Measurements from ENCODE around the gene OLFML2A. TPM values are rescaled to one million over a fixed set of nuclear protein-coding genes. Genes with fewer than 3 reads are reported as not detected.

Gene OLFML2A
- total and polyA plus RNA-seq, 3 experiments from 2014 or later: not detected

DNA sequence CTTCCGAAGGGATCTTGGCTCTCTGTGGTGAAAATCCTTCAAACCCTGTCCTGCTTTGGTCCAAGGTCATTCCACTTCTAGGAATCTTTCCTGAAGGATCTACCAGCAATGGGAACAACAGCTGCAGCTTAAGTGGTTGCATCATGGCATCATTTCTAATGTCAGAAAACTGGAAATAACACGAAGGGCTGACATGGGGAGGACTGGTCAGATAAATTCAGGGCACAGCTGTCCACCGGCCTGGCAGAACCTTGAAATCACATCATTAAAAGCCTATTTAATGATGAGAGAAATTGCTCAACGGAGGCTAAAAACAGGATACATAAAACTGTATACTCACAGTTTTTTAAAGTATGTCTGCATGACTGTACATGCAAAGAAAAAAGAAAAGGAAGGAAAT lies 28.3 kb downstream of the OLFML2A start:
- H3K27me3 ChIP-seq (ENCODE audit: insufficient read depth, low read length, poor library complexity, severe bottlenecking): no peaks in the 10 kb centered on the region
- Mint-ChIP-seq H3K36me3 (no peaks in the 10 kb centered on the region), H3K4me3 (peak overlapping the region in 1 of 7 donors; percentile 71), H3K4me1 (no peaks in the 10 kb centered on the region), H3K9me3 (no peaks in the 10 kb centered on the region), H3K27me3 (peaks cover 2 to 15% of the 10 kb centered on the region in 2 donors), H3K27ac (peak overlapping the region in 1 of 8 donors; percentile 17)
- no peak for DNase-seq
- no peak overlapping the region for H3K27ac ChIP-seq (ENCODE audit: low read depth, low read length)
- ChIA-PET CTCF (no interaction called here), POLR2A (no interaction called here)
- no peaks in the 10 kb centered on the region for H3K9me3 ChIP-seq (ENCODE audit: low read length)
- H3K36me3 ChIP-seq (ENCODE audit: insufficient read depth, low read length): no peaks in the 10 kb centered on the region
- no peaks in the 10 kb centered on the region for H3K4me1 ChIP-seq (ENCODE audit: insufficient read depth, low read length)
- H3K4me3 ChIP-seq (ENCODE audit: low read length): no peak overlapping the region

DNA sequence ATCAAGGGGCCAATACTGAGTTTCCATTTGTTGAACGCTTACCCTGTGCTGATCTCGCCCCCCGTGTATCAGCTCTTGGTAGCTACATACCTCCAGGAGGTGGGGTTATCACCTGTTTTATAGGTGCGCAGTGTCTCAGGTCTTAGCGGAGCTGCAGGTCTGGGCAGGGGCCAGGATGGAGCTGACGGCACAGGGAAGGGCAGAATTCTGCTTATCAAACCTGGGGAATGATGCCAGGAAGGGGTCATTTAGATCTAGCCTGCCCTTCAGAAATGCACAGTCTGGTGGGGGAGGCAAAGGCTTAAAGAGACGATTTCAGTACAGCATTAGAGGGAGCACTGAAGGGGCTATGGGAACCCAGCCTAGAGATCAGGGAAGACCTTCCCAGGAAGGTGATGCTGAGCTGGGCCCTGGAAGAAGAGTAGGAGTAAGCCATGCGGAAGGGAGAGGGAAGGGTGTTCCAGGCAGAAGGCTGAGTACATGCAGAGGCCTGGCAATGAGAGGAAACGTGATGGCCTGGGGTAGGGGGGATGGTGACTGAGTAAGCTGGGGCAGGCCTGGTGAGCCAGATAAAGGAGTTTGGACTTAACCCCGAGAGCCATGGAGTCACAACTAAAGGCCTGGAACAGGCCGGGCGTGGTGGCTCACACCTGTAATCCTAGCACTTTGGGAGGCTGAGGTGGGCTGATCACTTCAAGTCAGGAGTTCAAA lies 31.5 kb downstream of the OLFML2A start:
- Mint-ChIP-seq H3K9me3 (no peaks in the 10 kb centered on the region), H3K27me3 (peaks cover 2 to 10% of the 10 kb centered on the region in 2 donors), H3K27ac (peak overlapping the region in 1 of 8 donors; percentile 33), H3K4me1 (no peaks in the 10 kb centered on the region), H3K4me3 (no peak overlapping the region), H3K36me3 (no peaks in the 10 kb centered on the region)
- H3K27me3 ChIP-seq (ENCODE audit: insufficient read depth, low read length, poor library complexity, severe bottlenecking): no peaks in the 10 kb centered on the region
- no peak overlapping the region for H3K4me3 ChIP-seq (ENCODE audit: low read length)
- no peaks in the 10 kb centered on the region for H3K9me3 ChIP-seq (ENCODE audit: low read length)
- ChIA-PET CTCF (no interaction called here), POLR2A (no interaction called here)
- DNase-seq: no peak
- no peaks in the 10 kb centered on the region for H3K4me1 ChIP-seq (ENCODE audit: insufficient read depth, low read length)
- H3K27ac ChIP-seq (ENCODE audit: low read depth, low read length): no peak overlapping the region
- H3K36me3 ChIP-seq (ENCODE audit: insufficient read depth, low read length): no peaks in the 10 kb centered on the region

DNA sequence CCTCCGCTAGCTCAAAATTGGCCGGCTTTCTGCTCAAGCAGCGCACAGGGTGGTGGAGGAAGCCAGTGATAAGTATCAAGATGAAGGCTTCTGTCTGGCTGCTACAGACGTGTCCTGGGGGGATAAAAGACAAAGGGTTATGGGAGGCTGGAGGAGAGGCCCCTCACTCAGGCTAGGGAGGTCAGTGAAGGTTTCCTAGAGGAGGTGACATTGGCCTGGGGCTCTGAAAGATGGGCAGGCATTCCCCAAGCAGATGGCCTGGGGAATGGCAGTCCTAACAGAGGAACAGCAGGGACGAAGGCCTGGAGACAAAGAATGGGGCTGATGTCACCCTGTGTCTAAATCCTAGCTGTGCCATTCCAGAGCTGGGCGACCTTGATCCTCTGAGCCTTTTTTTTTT lies 32.3 kb downstream of the OLFML2A start:
- Histone ChIP-seq H3K27ac (ENCODE audit: low read depth, low read length) (no peak overlapping the region), H3K9me3 (ENCODE audit: low read length) (no peaks in the 10 kb centered on the region), H3K36me3 (ENCODE audit: insufficient read depth, low read length) (no peaks in the 10 kb centered on the region), H3K4me1 (ENCODE audit: insufficient read depth, low read length) (no peaks in the 10 kb centered on the region), H3K4me3 (ENCODE audit: low read length) (no peak overlapping the region), H3K27me3 (ENCODE audit: insufficient read depth, low read length, poor library complexity, severe bottlenecking) (no peaks in the 10 kb centered on the region)
- CTCF ChIA-PET: no interaction called here
- POLR2A ChIA-PET: no interaction called here
- no peak for DNase-seq
- H3K27ac Mint-ChIP-seq: no peak overlapping the region
- no peaks in the 10 kb centered on the region for H3K4me1 Mint-ChIP-seq
- H3K36me3 Mint-ChIP-seq: no peaks in the 10 kb centered on the region
- no peak overlapping the region for H3K4me3 Mint-ChIP-seq
- no peaks in the 10 kb centered on the region for H3K9me3 Mint-ChIP-seq
- H3K27me3 Mint-ChIP-seq: peaks cover 2 to 10% of the 10 kb centered on the region in 2 donors

DNA sequence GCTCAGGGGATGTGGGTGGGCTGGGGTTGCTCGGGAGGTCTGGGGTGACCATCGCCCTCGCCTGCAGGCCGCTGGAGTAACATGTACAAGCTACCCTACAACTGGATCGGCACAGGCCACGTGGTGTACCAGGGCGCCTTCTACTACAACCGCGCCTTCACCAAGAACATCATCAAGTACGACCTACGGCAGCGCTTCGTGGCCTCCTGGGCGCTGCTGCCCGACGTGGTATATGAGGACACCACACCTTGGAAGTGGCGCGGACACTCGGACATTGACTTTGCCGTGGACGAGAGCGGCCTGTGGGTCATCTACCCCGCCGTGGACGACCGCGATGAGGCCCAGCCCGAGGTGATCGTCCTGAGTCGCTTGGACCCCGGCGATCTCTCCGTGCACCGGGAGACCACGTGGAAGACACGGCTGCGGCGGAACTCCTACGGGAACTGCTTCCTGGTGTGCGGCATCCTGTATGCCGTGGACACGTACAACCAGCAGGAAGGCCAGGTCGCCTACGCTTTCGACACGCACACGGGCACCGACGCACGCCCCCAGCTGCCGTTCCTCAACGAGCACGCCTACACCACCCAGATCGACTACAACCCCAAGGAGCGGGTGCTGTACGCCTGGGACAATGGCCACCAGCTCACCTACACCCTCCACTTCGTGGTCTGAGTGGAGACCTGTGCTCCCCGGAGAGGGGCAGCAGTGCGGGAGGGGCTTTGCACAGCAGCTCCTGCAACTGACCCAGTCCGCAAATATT lies 33.0 kb downstream of the OLFML2A start:
- no peaks in the 10 kb centered on the region for H3K9me3 ChIP-seq (ENCODE audit: low read length)
- no peak overlapping the region for H3K4me3 ChIP-seq (ENCODE audit: low read length)
- H3K36me3 ChIP-seq (ENCODE audit: insufficient read depth, low read length): no peaks in the 10 kb centered on the region
- no peak overlapping the region for H3K27ac Mint-ChIP-seq
- H3K27ac ChIP-seq (ENCODE audit: low read depth, low read length): no peak overlapping the region
- H3K27me3 Mint-ChIP-seq: peaks cover 2 to 10% of the 10 kb centered on the region in 2 donors
- H3K9me3 Mint-ChIP-seq: no peaks in the 10 kb centered on the region
- H3K36me3 Mint-ChIP-seq: no peaks in the 10 kb centered on the region
- POLR2A ChIA-PET: no interaction called here
- H3K27me3 ChIP-seq (ENCODE audit: insufficient read depth, low read length, poor library complexity, severe bottlenecking): no peaks in the 10 kb centered on the region
- CTCF ChIA-PET: no interaction called here
- H3K4me1 Mint-ChIP-seq: no peaks in the 10 kb centered on the region
- DNase-seq: no peak
- H3K4me3 Mint-ChIP-seq: no peak overlapping the region
- H3K4me1 ChIP-seq (ENCODE audit: insufficient read depth, low read length): no peaks in the 10 kb centered on the region

DNA sequence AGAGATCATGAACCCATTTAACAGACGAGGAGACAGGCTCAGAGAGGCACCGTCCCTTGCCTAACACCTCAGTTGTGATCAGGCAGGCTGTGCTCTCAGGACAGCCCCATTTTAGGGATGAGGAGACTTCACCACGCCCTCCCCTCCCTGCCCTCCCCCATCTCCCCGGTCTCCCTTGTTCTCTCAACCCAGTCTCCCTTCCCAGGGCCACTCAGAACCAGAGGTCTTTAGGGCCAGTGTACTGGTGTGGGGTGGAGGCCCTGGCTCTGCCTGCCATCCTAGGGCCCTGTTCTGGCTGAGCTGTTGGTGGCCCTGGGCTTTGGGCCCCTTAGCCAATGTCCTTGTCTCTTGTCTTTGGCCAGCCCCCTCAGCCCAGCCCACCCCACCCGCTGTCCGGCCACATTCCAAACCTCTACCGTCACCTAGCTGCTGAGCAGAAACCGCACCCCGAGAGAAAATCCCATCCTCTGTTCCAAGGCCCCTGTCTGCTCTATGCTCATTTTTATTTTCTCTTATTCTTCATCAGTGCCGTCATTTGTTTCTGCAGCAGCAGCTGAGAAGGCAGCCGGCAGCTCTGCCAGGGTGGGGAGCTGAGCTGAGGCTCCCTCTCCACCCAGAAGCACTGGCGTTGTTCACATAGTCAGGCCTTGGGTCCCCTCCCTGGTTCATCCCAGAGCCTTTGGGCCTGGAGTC lies 33.9 kb downstream of the OLFML2A start:
- Mint-ChIP-seq H3K27me3 (peaks cover 5 to 10% of the 10 kb centered on the region in 2 donors), H3K36me3 (no peaks in the 10 kb centered on the region), H3K9me3 (no peaks in the 10 kb centered on the region), H3K4me3 (no peak overlapping the region), H3K27ac (peak overlapping the region in 2 of 8 donors; percentile 5 to 24), H3K4me1 (no peaks in the 10 kb centered on the region)
- Histone ChIP-seq H3K27ac (ENCODE audit: low read depth, low read length) (no peak overlapping the region), H3K9me3 (ENCODE audit: low read length) (no peaks in the 10 kb centered on the region), H3K36me3 (ENCODE audit: insufficient read depth, low read length) (no peaks in the 10 kb centered on the region), H3K4me1 (ENCODE audit: insufficient read depth, low read length) (no peaks in the 10 kb centered on the region), H3K27me3 (ENCODE audit: insufficient read depth, low read length, poor library complexity, severe bottlenecking) (no peaks in the 10 kb centered on the region), H3K4me3 (ENCODE audit: low read length) (no peak overlapping the region)
- DNase-seq: no peak
- ChIA-PET CTCF (no interaction called here), POLR2A (no interaction called here)

DNA sequence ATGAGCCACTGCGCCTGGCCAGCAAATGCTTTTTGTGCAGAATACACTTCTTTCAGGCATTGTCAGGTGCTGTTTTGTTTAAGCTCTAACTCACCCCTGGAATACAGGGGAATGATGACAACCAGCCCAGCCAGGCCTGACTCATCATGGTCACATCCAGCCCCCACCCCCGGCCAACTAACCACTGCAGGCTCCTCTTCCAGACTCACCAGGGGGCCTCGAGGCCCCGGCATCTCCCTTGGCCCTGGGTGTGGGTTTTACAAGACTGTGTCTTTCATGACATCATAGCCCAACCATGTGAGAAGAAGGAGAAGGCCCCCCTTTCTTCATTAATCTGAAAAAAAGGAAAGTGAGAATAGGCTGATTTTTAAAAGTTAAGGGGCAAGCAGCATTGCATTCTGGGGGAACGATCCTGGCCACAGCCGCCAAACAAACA lies 35.5 kb downstream of the OLFML2A start:
- Histone ChIP-seq H3K4me1 (ENCODE audit: insufficient read depth, low read length) (no peaks in the 10 kb centered on the region), H3K9me3 (ENCODE audit: low read length) (no peaks in the 10 kb centered on the region), H3K4me3 (ENCODE audit: low read length) (no peak overlapping the region), H3K27ac (ENCODE audit: low read depth, low read length) (no peak overlapping the region), H3K36me3 (ENCODE audit: insufficient read depth, low read length) (no peaks in the 10 kb centered on the region), H3K27me3 (ENCODE audit: insufficient read depth, low read length, poor library complexity, severe bottlenecking) (no peaks in the 10 kb centered on the region)
- Mint-ChIP-seq H3K27ac (no peak overlapping the region), H3K4me3 (no peak overlapping the region), H3K9me3 (no peaks in the 10 kb centered on the region), H3K4me1 (no peaks in the 10 kb centered on the region), H3K27me3 (peaks cover 6 to 15% of the 10 kb centered on the region in 2 donors), H3K36me3 (no peaks in the 10 kb centered on the region)
- DNase-seq: no peak
- CTCF ChIA-PET: no interaction called here
- POLR2A ChIA-PET: no interaction called here

DNA sequence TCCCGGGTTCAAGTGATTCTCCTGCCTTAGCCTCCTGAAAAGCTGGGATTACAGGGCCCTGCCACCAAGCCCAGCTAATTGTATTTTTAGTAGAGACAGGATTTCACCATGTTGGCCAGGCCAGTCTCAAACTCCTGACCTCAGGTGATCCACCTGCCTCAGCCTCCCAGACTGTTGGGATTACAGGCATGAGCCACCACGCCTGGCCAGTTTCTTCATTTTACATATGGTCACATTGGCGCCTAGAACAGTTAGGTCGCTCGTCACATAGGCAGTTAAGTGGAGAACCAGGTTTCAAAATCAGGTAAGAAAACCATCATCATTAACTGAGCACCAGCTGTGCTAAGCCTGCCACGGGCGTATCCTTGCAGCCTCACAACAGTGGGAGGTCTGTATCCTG lies 36.1 kb downstream of the OLFML2A start:
- Histone ChIP-seq H3K27me3 (ENCODE audit: insufficient read depth, low read length, poor library complexity, severe bottlenecking) (no peaks in the 10 kb centered on the region), H3K4me3 (ENCODE audit: low read length) (no peak overlapping the region), H3K4me1 (ENCODE audit: insufficient read depth, low read length) (no peaks in the 10 kb centered on the region), H3K27ac (ENCODE audit: low read depth, low read length) (no peak overlapping the region), H3K36me3 (ENCODE audit: insufficient read depth, low read length) (no peaks in the 10 kb centered on the region), H3K9me3 (ENCODE audit: low read length) (no peaks in the 10 kb centered on the region)
- Mint-ChIP-seq H3K36me3 (no peaks in the 10 kb centered on the region), H3K9me3 (no peaks in the 10 kb centered on the region), H3K4me3 (no peak overlapping the region), H3K27ac (no peak overlapping the region), H3K4me1 (no peaks in the 10 kb centered on the region), H3K27me3 (peaks cover 4 to 15% of the 10 kb centered on the region in 2 donors)
- no peak for DNase-seq
- POLR2A ChIA-PET: no interaction called here
- CTCF ChIA-PET: no interaction called here

DNA sequence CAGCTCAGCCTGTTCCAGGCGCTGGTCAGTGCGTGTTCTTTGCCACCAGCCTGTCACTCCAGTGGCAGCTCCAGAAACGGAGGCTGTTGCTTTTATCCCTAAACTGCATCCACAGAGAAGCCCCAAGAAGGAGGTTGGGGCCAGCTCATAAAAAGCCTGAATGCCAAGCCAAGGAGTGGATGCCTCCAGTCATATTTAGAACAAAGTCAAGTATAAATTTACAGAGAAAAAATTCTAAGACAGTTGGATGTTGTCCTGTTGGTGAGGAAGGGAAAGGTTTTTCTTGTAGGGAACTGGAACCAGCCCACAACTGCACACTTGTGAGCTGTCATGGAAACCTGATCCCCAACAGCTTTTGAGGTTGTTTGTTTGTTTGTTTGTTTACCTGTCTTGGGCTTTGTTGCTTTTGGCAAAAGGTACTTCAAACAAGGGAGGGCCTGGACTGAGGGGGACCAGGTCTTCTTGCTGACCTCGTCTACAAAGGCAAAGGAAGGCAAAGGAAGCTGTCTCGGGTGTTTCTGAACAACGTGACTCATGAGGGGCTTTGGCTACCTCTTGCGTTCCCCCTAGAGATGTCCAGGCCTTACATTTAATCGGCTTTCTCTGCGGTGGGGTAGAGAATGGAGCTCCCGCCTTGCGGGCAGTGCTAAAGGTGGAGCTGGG lies 36.7 kb downstream of the OLFML2A start:
- Histone ChIP-seq H3K36me3 (ENCODE audit: insufficient read depth, low read length) (no peaks in the 10 kb centered on the region), H3K4me1 (ENCODE audit: insufficient read depth, low read length) (no peaks in the 10 kb centered on the region), H3K4me3 (ENCODE audit: low read length) (no peak overlapping the region), H3K27ac (ENCODE audit: low read depth, low read length) (no peak overlapping the region), H3K9me3 (ENCODE audit: low read length) (no peaks in the 10 kb centered on the region), H3K27me3 (ENCODE audit: insufficient read depth, low read length, poor library complexity, severe bottlenecking) (no peaks in the 10 kb centered on the region)
- DNase-seq: no peak
- H3K27ac Mint-ChIP-seq: no peak overlapping the region
- H3K4me3 Mint-ChIP-seq: no peak overlapping the region
- ChIA-PET CTCF (no interaction called here), POLR2A (no interaction called here)
- peaks cover 4 to 15% of the 10 kb centered on the region in 2 donors for H3K27me3 Mint-ChIP-seq
- no peaks in the 10 kb centered on the region for H3K4me1 Mint-ChIP-seq
- H3K36me3 Mint-ChIP-seq: no peaks in the 10 kb centered on the region
- no peaks in the 10 kb centered on the region for H3K9me3 Mint-ChIP-seq

Data from CD8-positive, alpha-beta memory T cell (primary cell).